ENCODE data around the gene VAV2.
A peak's percentile ranks its signal among the peaks of the same experiment; 100 is the strongest.

VAV2 gene

DNA sequence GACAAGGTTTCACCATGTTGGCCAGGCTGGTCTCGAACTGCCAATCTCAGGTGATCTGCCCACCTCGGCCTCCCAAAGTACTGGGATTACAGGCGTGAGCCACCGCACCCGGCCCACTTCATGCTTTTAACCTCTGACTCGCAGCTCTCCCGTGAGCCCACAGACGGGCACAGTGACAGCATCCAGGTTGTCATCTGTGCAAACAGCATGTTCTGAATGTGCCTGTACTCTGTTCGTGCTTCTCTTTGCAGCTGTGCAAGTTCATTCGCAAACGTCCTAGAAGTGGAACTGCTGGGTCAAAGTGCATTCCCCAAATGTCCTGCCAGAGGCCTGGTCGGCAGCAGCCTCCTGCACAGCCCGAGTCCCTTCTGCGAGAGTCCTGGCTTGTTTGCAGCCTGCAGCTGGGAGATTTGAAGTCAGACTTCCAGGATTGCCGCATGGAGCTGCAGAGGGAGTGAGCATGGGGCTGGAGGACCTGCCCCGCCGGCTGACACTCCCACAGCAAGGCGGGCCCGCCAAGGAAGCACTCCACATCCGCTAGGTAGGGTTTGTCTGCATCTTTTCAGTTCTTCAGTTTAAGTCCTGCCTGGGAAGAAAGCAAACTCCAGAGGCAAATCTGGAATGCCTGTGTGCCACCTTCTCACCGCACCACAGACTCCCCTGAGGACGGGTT is 36.6 kb upstream of the VAV2 start:
- DNase-seq (ENCODE audit: low spot score) (no peak), FAIRE-seq (no peak)

DNA sequence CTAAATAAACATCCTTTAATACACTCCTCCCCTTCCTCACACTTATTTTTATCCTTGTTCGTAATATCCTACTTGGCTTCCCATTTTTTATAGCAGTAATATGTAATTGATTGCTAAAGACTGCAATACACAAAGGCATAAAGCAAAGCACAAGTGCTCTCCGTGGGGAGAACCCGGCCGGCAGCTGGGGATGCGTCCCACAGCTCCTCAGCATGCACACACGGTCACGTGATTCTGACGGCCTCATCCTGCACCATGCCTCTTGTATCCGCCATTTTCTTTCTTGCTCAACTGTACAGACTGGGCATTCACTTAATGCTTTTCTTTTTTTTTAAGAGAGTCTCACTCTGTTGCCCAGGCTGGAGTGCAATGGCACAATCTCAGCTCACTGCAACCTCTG is 36.0 kb upstream of the VAV2 start:
- FAIRE-seq (no peak), DNase-seq (ENCODE audit: low spot score) (no peak)

DNA sequence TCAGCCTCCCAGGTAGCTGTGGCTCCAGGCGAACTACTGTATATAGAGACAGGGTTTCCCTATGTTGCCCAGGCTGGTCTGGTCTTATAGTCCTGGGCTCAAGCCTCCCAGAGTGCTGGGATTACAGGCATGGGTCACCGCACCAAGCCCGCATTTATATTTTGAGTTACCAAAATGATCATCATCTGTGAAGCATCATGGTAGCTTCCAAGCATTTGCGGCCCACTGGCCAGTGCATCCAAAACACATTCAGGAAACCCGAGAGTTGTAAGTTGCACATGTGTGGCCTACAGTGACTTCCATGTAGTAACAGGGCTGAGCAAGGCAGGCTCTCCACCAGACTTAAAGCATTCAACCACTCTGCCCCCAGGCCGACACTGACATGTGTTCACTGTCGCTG is 35.4 kb upstream of the VAV2 start:
- FAIRE-seq: no peak
- no peak for DNase-seq (ENCODE audit: low spot score)

DNA sequence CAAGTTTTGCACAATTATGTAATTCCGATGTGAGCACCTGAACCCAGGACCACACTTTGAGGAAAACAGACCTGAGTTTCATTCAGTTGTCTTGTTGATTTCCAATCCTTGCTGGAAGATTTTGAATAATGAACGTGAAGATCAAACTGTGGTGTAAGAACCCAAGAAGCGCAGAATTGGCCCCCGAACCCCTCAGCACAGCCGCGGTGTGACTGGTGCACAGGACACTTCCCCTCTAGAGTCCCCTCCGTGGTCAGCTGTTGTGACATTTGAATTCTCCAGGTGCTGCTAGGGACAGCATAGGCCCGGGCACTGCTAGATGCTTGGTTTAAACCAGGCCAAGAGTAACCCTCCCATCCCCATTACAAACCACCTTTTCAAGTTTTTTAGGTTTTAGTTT is 34.9 kb upstream of the VAV2 start:
- DNase-seq (ENCODE audit: low spot score) (no peak), FAIRE-seq (no peak)

DNA sequence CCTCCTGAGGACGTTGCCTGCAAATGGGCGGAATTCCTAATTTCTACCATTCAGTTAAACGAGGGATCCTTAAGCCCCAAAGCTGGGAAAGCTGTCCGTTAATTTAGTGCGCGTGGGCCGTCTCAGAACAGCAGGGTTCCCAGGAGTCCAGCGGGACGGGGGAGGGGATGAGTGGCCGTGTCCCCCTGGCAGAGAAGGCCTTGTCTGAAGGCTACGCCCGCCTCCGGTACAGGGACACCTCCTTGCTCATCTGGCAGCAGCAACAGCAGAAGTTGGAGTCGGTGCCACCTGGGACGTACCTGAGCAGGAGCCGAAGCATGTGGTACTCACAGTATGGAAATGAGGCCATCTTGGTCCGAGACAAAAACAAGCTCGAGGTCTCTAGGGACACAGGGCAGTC is 34.5 kb upstream of the VAV2 start:
- FAIRE-seq (no peak), DNase-seq (ENCODE audit: low spot score) (no peak)

DNA sequence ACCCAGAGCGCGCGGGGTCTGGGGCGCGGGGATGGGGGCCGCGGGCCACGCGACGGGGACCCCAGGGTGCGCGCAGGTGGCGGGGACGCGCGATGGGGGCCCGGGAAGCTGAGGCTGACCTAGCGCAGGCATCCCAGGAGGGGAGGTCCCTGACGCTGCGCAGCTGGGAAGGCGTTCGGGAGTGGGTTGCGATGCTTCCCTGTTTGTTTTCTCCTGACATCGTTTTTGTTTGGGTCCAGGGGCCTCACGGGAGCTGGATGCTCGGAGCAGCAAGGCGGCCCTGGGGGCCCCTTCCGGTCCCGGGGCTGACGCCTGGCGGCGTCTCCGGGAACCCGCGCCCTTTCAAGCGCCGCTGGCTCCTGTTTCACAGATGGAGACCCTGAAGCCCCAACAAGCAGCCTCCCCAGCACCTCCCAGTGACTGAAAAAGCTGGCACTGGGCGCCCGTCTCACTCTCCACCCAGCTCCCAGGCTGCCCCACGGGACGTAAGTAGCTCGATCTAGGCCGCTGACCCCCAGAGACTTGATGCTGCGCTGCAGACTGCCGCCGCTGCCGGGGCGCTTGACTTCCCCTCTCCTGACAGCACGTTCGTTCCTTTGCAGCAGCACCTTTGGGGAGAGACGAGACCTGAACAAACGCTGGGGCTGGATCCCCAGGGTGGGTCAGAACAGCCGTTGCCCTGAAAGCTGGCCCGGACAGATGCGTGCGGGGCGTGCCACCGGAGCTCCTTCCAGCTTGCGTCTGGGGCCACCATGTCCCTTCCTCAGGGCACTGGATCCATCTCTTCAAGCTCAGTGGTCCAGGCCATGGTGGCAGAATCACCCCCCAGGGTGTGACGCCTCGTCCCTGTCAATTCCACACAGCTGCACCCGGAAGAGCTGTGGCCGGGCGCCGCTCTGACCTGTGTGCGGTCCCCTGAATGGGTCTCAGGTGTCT is 33.8 kb upstream of the VAV2 start:
- FAIRE-seq (no peak), DNase-seq (ENCODE audit: low spot score) (no peak)

DNA sequence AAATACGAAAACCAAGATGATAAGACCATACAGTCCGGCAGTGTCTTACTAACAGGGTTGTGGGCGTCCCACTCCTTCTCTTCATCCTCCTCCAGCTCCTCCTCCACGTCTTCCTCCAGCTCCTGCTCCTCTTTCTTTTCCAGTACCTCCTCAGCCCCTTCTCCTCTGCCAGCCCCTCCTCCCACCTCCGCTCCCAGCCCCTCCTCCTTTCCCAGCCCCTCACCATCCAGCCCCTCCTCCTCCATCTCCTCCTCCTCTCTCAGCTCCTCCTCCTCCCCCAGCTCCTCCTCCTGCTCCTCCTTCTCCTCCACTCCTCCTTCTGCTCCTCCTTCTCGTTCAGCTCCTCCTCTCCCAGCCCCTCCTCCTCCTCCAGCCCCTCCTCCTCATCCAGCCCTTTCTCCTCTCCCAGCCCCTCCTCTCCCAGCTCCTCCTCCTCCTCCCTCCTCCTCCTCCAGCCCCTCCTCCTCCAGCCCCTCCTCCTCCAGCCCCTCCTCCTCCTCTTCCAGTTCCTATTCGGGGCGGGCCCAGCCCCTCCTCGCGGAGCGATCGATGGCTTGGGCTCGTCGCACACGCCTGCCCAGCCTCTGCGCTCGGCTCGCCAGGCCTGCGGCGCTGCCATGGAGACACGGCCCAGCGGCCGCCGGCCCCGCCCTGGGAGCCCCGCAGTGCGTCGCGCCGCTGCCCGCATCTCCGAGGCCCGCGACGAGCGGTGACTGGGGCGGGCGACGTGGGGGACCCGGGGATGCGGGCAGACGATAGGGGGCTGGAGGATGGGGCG is 32.9 kb upstream of the VAV2 start, which contains the start of gene BRD3OS:
Gene BRD3OS, plus strand, starts transcription at position 654 of the 778 bp plus-strand sequence. CDS start 1,267 bp downstream, outside the sequence.
- DNase-seq (ENCODE audit: low spot score) (peak; percentile 91), FAIRE-seq (peak; percentile 48)

DNA sequence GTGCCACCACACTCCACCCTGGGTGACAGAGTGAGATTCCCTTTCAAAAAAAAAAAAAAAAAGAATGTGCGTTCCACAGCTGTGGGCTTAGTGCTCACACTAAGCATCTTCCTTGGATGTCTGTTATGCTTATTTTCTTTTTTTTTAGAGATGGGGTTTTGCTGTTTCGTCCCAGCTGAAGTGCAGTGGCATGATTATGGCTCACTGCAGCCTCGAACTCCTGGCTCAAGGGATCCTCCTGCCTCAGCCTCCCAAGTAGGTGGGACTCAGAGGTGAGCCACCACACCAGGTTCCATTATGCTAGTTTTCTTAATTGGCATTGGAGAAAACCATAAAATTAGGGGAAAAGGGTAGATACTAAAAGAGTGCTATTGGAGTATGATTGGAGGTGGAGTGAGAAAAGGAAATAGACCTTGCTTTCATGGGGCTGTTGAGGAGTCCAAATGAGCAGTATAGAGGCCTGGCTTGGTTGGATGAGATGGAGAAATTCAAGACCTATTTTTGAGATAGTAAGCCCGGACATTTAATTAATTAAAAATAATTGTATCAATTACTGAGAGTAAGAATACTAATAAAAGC is 32.2 kb upstream of the VAV2 start:
- no peak for DNase-seq (ENCODE audit: low spot score)
- FAIRE-seq: no peak

DNA sequence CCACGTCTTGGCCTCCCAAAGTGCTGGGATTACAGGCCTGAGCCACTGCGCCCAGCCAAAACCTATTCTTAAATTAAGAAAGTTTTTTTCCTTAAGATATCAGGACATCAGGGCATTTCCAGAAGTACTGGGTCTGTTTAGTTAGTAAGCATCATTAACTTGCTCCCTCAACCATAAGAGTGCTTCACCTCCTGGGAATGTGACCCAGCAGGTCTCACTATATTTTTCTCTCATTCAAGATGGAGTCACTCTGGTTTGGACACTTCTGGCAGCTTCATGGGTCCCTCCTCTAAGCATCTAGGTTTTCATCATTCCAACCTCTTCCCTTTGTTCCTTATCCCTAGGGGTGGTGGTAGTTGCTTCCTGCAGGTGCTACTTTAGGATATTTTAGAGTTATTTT is 22.8 kb upstream of the VAV2 start:
- FAIRE-seq: no peak
- no peak for DNase-seq (ENCODE audit: low spot score)

DNA sequence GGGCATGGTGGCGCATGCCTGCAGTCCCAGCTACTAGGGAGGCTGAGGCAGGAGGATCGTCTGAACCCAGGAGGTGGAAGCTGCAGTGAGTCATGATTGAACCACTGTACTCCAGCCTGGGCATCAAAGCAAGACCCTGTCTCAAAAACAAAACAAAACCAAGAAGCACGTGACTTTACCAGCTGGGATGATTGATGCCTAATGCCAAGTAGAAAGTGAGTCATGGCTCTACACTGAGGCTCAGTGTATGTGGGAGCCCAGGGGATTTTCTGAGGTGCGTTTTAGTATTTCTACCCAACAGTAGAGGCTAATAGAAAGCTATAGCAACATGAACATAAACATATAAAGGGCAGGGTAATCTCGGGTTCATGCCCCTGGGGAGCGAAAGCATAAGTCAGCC is 19.3 kb upstream of the VAV2 start:
- DNase-seq (ENCODE audit: low spot score) (no peak), FAIRE-seq (no peak)

DNA sequence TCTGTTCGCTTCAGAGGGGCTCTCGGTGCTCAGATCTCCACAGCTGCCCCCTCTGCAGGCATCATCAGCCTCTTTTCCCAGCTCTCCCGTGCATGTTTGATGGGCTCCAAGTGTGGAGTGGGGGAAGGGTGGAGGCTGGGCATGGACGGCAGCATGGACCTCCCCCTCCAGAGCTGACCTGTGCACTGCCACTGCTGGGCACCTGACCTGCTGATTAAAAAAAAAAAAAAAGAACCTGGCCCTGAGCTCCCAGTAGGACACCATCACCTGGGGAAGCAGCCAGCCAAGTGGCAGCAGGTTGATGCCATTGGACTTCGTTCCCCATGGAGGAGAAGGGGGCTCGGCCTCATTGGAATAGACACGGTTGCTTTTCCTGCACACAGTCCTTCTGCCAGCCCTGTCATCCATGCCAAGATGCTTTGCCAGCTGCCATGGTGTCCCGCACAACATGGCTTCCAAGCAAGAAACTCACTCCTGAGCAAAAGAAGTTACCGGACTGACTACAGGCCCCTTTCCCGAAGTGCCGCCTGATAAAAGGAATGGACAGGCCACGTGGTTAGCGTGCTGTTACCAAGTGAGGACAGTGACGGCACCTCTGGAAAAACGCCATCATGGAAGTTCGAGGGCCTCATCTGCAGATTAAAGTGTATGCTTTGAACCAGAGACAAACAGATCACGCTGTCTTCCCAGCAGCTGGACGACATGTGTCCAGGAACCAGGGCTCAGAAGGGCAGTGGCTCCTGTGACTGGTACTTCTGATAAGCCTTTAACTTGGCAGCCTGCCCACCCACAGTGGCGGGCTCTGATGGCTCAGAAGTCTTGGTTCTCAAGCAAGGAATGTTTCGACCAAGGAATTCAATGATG is 18.4 kb upstream of the VAV2 start:
- FAIRE-seq (no peak), DNase-seq (ENCODE audit: low spot score) (peak; percentile 29)

DNA sequence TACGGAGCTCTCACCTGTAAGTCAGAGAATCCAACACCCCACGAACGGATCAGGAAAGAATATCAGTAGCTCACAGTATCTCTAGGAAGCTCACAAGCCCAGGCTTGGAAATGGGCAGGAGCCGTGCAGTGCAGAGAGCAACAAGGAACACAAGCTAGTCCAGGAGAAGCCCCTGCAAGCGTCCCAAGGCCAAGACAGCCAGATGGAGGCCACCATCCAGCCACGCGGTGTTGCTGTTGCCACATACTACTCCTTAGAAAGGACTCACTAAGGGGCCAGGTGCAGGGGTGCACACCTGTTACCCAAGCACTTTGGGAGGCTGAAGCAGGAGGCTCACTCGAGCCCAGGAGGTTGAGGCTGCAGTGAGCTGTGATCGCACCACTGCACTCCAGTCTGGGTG is 15.4 kb upstream of the VAV2 start:
- FAIRE-seq (no peak), DNase-seq (ENCODE audit: low spot score) (no peak)

DNA sequence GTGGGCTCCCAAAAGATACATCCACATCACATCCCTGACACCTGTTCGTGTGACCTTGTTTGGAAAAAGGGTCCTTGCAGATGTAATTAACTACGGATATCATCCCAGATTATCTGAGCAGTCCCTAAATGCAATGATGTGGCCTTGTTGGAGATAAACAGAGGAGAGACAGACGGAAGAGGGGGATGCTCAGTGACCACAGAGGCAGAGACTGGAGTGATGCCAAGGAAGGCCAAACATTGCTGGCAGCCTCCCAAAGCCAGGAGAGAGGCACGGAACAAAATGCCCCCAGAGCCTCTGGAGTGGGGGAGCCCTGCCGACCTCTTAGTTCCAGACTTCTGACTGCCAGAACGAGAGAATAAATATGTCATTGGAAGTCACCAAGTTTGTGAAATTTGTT is 15.0 kb upstream of the VAV2 start:
- FAIRE-seq (no peak), DNase-seq (ENCODE audit: low spot score) (no peak)

DNA sequence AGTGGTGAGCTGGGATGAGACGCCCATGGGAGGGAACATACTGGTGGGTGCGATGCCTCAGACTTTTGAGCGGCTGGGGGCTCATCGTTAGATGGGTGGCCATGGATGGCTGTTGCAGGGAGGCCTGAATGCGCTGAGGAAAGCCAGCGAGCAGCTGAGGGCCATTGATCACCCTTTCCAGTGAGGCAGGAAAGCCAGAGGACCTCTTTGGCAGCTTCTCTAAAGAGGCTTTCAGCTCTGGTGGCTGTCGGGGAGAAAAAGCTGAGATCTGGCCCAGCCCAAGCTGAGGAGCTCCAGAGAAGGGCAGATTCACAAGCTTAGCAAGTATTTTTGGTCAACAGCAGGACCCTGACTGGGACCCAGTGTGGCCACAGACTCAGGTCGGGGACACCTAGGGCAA is 13.3 kb upstream of the VAV2 start:
- DNase-seq (ENCODE audit: low spot score): no peak
- no peak for FAIRE-seq

DNA sequence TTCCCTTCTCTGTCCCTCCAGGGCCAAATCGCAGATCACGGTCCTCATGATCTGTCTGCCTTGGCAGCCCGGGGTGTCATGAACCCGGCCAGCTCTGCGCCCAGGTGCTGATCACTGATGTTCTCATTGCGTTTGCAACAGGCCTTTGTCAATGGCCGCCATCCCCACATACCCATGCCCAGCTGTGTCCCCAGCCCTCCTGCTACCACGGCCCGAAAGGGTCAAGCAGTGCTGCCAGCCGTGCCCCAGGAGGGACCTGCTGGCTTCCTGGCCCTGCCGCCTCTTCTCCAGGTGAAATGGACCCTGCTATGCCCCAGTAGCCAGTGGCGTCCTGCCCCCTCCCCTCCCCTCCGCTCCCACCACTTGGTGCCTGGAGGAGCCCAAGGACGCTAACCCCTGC is 12.8 kb upstream of the VAV2 start:
- FAIRE-seq: no peak
- no peak for DNase-seq (ENCODE audit: low spot score)

DNA sequence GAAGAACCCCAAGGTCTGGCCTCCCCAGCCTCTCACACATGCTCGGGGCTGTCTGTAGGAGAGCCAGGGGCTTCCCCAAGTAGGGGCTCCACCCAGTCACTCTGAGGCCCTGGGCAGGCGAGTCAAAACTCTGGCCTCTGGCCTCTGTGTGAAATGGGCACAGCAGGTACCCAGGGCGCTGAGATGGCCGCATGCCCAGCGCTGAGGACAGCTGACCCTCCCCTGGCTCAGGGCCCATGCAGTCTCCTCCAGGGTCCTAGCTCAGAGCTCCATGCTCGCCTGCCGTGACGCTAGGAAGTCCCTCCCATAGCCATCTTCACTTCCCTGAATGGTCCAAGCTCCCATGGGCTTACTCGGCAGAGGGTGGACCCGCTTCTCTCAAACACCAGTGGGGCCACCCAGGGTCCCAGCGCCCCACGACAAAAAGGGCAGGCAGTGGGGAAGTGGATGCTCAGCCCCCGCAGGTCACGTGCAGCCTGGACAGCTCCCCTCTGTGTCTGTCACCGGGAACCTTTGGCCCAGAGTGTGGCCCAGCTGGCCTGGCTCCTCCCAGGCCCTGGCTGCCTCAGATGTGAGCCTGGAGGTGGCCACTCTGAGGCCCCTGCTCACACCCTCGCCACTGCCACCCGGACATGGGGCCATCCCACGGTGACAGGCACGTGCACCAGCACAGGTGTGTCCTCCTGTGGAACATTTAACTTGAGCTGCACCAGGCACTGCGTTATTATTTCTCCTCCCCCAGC is 12.2 kb upstream of the VAV2 start:
- FAIRE-seq (no peak), DNase-seq (ENCODE audit: low spot score) (no peak)

DNA sequence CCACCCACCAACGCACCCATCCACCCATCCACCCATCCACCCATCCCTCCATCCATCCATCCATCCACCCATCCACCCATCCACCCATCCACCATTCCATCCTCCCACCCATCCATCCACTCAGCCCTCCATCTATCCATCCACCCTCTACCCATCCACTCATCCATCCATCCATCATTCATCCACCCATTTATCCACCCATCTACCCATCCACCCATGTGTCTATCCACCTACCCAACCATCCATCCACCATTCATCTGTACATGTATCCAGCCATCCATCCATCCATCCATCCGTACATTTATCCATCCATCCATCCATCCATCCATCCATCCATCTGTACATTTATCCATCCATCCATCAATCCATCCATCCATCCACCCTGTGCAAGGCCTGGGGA is 11.1 kb upstream of the VAV2 start:
- FAIRE-seq (no peak), DNase-seq (ENCODE audit: low spot score) (no peak)

DNA sequence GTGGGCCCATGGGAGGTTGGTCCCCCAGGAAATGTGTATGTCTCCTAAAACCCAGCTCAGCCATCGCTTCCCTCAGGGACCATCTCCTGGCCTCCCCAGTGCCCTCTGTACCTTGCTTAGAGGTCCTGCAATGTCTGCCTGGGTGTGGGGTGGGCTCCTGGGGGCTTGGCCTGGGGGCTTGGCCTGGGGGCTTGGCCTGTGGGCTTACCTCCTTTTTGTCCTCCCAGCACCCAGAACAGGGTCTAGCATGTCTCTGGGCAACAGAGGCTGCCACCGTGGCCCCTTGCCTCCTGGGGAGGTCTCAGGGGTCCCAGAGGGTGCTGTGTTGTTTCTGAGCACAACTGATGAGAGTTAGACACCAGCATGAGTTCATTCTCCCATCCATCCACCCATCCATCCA is 10.7 kb upstream of the VAV2 start:
- DNase-seq (ENCODE audit: low spot score): no peak
- FAIRE-seq: no peak

DNA sequence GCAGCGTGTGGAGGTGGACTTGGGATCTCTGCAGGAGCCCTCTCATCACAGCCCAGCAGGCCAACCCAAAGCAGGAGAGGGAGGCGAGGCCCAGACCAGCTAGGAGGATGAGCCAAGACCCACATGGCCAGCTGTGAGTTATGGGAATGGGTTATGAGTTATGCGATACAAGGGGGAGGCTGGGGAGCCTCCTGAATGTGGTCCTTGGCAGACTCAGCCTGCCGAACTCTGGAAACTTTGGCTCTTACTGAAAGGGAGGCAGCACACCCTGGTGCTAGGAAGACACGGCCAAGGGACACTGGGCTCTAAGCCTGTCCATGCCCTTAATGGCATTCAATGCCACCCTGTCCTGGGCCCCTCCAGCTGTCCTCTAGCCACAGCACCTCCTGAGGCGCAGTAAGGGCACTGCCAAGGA is 7.7 kb upstream of the VAV2 start:
- FAIRE-seq (no peak), DNase-seq (ENCODE audit: low spot score) (no peak)
